Effector CD8-positive, alpha-beta T cell (primary cell): Measurements from ENCODE around the gene SEMA4G.
A peak's percentile ranks its signal among the peaks of the same experiment; 100 is the strongest.

ENCODE experiments used
- DNase-seq: peaks from one replicate; lab custom pipeline; 2025; lab: John Stamatoyannopoulos, UW
- total RNA-seq, 4 experiments: gene quantifications; one replicate each; lab custom pipeline; 2026; lab: John Stamatoyannopoulos, UW

The SEMA4G gene
- total RNA-seq: 0.29 to 0.85 (median 0.45) reads per million in 4 experiments

GRCh38 chr10:100969187-100970075, at the start of gene SEMA4G:
TSS of gene SEMA4G (plus strand) at chr10:100969504. CDS start at chr10:100972913, 3,409 bp downstream.
- DNase-seq: peak; percentile 38

- no peak for DNase-seq
Measured at GRCh38 chr10:100923580-100923979, 45.7 kb upstream of the SEMA4G start.

GRCh38 chr10:100927266-100927665, 42.0 kb upstream of the SEMA4G start:
- no peak for DNase-seq

- DNase-seq: no peak
Measured at GRCh38 chr10:100928039-100928438, 41.3 kb upstream of the SEMA4G start.

- no peak for DNase-seq
Measured at GRCh38 chr10:100930368-100930767, 38.9 kb upstream of the SEMA4G start.

- no peak for DNase-seq
Measured at GRCh38 chr10:100934084-100934659, 35.1 kb upstream of the SEMA4G start.

GRCh38 chr10:100939763-100940344, 29.4 kb upstream of the SEMA4G start:
- no peak for DNase-seq

GRCh38 chr10:100942229-100942628, 27.1 kb upstream of the SEMA4G start:
- DNase-seq: no peak

- DNase-seq: no peak
Measured at GRCh38 chr10:100943508-100943907, 25.8 kb upstream of the SEMA4G start.

GRCh38 chr10:100945754-100946153, 23.6 kb upstream of the SEMA4G start:
- no peak for DNase-seq

GRCh38 chr10:100948916-100949315, 20.4 kb upstream of the SEMA4G start:
- no peak for DNase-seq

GRCh38 chr10:100960251-100960650, 9.1 kb upstream of the SEMA4G start:
- no peak for DNase-seq

GRCh38 chr10:100962351-100963080, 6.8 kb upstream of the SEMA4G start:
- DNase-seq: no peak

- DNase-seq: no peak
Measured at GRCh38 chr10:100963826-100964225, 5.5 kb upstream of the SEMA4G start.

- DNase-seq: no peak
Measured at GRCh38 chr10:100965820-100966219, 3.5 kb upstream of the SEMA4G start.

GRCh38 chr10:100966887-100967286, 2.4 kb upstream of the SEMA4G start:
- no peak for DNase-seq

- DNase-seq: no peak
Measured at GRCh38 chr10:100967332-100967731, 2.0 kb upstream of the SEMA4G start.

- no peak for DNase-seq
Measured at GRCh38 chr10:100968062-100968736, 1.1 kb upstream of the SEMA4G start.

GRCh38 chr10:100968863-100969186, 479 bp upstream of the SEMA4G start:
- no peak for DNase-seq

- DNase-seq: peak; percentile 38
Measured at GRCh38 chr10:100970076-100970913, 991 bp downstream of the SEMA4G start.
